BLaER1 treated with 17β-estradiol and CSF1 and Interleukin-3, amounts not matched to agents 10 nM and 100 nM (cell line): ENCODE results near the gene TRMT112.
A peak's percentile ranks its signal among the peaks of the same experiment; 100 is the strongest.
"Not testable (repeated sequence)": the region's sequence is repeated elsewhere in the genome, so short reads cannot be mapped to it uniquely, and the experiment has no call there.

Experiments
- H3K27ac ChIP-seq, 11 experiments: shearing (Covaris generic); formaldehyde crosslinking; 2 replicates each; pipeline ENCODE4 v1.8.1; 2022
- H3K27me3 ChIP-seq, 11 experiments: shearing (Covaris generic); formaldehyde crosslinking; 2 replicates each; pipeline ENCODE4 v1.8.1; 2022
- H3K36me3 ChIP-seq, 11 experiments: shearing (Covaris generic); formaldehyde crosslinking; 2 replicates each; pipeline ENCODE4 v1.8.1; 2022
- H3K4me1 ChIP-seq, 10 experiments: shearing (Covaris generic); formaldehyde crosslinking; 2 replicates each; pipeline ENCODE4 v1.8.1; 2022
- H3K4me2 ChIP-seq, 11 experiments: shearing (Covaris generic); formaldehyde crosslinking; 2 replicates each; pipeline ENCODE4 v1.8.1; 2022
- H3K4me3 ChIP-seq, 10 experiments: shearing (Covaris generic); formaldehyde crosslinking; 2 replicates each; pipeline ENCODE4 v1.8.1; 2022
- H3K9ac ChIP-seq, 11 experiments: shearing (Covaris generic); formaldehyde crosslinking; 2 replicates each; pipeline ENCODE4 v1.8.1; 2022
- H3K9me3 ChIP-seq, 11 experiments: shearing (Covaris generic); formaldehyde crosslinking; replicated peaks in 1 of 11; 2 replicates each; pipeline ENCODE4 v1.8.1; 2022
- H4K20me1 ChIP-seq, 11 experiments: shearing (Covaris generic); formaldehyde crosslinking; 2 replicates each; pipeline ENCODE4 v1.8.1; 2022
- Cebpa-rat ChIP-seq, 11 experiments: shearing (Covaris generic); IDR thresholded peaks; 2 replicates each; pipeline ENCODE4 v1.8.1; 2022

Gene TRMT112

DNA sequence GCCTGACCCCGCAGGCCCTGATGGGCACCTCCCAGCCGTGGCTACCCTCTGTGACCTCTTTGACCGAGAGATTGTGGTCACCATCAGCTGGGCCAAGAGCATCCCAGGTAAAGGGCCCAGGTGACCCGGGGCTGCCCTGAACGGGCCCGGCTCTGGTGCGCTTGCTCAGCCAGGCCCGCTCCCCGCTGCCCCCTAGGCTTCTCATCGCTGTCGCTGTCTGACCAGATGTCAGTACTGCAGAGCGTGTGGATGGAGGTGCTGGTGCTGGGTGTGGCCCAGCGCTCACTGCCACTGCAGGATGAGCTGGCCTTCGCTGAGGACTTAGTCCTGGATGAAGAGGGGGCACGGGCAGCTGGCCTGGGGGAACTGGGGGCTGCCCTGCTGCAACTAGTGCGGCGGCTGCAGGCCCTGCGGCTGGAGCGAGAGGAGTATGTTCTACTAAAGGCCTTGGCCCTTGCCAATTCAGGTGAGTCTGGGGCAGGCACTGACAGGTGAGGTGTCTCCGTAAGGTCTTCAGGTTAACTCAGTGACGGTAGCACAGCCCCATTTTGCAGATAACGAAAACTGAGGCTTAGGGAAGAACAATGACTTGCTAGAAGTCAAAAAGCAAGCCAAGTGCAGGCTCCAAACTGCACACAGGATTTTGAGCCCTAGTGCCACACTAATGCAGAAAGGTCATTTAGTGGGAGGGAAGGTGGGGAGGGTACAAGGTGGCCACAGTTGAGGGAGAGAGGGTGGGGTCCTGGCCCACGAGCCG is 2.4 kb downstream of the TRMT112 start:
- no peaks in the 10 kb centered on the region for H3K27me3 ChIP-seq
- H3K4me1 ChIP-seq: peaks cover 27 to 70% (median 51%) of the 10 kb centered on the region in 10 experiments
- H3K4me3 ChIP-seq: no peak overlapping the region
- peaks cover 15 to 71% (median 60%) of the 10 kb centered on the region in 11 experiments; a peak in 20 of 22 replicates for H4K20me1 ChIP-seq
- peaks cover 34 to 65% (median 54%) of the 10 kb centered on the region in 11 experiments for H3K36me3 ChIP-seq
- H3K4me2 ChIP-seq: peak overlapping the region in 4 of 11 experiments; percentile 93 to 97 (median 97); a peak in 5 of 22 replicates
- H3K9me3 ChIP-seq: no peaks in the 10 kb centered on the region
- H3K27ac ChIP-seq: no peak overlapping the region
- H3K9ac ChIP-seq: peak overlapping the region in 3 of 11 experiments; percentile 26 to 31 (median 29); a peak in 5 of 22 replicates
- TF ChIP-seq Cebpa-rat (IDR thresholded peaks at IDR 0.05): no peak

DNA sequence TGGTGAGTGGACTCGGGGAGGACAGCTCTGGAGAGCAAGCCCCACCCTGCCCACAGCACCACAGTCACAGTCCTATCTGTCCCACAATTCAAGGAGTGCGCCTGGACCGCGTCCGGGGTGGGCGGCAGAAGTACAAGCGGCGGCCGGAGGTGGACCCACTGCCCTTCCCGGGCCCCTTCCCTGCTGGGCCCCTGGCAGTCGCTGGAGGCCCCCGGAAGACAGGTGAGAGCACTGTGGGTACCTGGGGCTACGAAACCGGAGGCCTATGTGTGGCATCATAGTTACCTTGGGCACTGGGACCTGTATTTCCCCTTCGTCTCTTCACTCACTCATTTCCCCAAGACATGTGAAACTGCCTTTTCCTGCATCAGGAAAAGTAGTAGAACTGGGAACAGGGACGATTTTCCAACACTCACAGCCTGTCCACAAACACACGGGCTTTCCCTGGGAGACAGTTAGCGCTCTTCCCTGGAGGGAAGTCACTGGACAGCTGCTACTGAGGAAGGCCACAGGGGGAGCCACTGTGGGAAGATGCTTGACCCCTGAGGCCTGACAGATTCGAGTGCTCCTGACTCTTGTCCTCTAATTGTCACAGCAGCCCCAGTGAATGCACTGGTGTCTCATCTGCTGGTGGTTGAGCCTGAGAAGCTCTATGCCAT is 3.1 kb downstream of the TRMT112 start:
- H3K4me1 ChIP-seq: peaks cover 20 to 70% (median 45%) of the 10 kb centered on the region in 10 experiments
- H3K9me3 ChIP-seq: no peaks in the 10 kb centered on the region
- peak overlapping the region in 7 of 11 experiments; percentile 2 to 61 (median 31); a peak in 7 of 22 replicates for H3K9ac ChIP-seq
- peaks cover 38 to 72% (median 55%) of the 10 kb centered on the region in 11 experiments for H3K36me3 ChIP-seq
- peaks cover 15 to 78% (median 60%) of the 10 kb centered on the region in 11 experiments; a peak in 20 of 22 replicates for H4K20me1 ChIP-seq
- H3K4me2 ChIP-seq: peak overlapping the region in 1 of 11 experiments; percentile 16; a peak in 1 of 22 replicates
- no peak overlapping the region for H3K4me3 ChIP-seq
- no peak for TF ChIP-seq Cebpa-rat (IDR thresholded peaks at IDR 0.05)
- H3K27ac ChIP-seq: peak overlapping the region in 4 of 11 experiments; percentile 1 to 37 (median 15); a peak in 3 of 22 replicates
- H3K27me3 ChIP-seq: no peaks in the 10 kb centered on the region

DNA sequence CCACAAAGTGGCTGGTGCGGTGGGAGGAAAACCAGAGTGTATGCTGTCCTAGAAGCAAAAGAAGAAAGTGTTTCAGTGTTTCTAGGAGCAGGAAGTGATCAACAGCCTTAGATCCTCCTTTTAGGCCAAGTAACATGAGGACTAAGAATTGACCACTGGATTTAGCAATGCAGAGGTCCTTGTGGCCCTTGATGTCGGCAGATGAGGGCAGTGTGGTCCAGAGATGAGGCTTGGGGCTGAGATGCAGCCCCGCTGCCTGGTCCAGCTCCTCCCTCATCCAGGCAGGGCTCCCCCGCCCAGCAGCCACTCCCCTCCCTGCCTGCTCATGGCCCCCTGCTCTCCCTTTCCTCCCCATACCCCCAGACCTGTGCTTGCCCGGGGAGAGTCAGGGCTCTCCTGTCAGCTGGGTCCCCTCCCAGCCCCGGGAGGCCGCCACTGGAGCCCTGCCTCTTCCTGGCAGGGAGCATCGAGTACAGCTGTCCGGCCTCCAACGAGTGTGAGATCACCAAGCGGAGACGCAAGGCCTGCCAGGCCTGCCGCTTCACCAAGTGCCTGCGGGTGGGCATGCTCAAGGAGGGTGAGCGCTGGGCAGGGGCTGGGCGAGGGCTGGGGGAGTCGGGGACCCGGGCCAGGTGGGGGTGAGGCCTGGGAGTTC is 3.7 kb downstream of the TRMT112 start:
- H3K4me3 ChIP-seq: no peak overlapping the region
- no peak for TF ChIP-seq Cebpa-rat (IDR thresholded peaks at IDR 0.05)
- H4K20me1 ChIP-seq: peaks cover 15 to 85% (median 60%) of the 10 kb centered on the region in 11 experiments; a peak in 20 of 22 replicates
- H3K9ac ChIP-seq: peak overlapping the region; percentile 2 to 69 (median 40); a peak in 15 of 22 replicates
- no peaks in the 10 kb centered on the region for H3K27me3 ChIP-seq
- peaks cover 38 to 78% (median 55%) of the 10 kb centered on the region in 11 experiments for H3K36me3 ChIP-seq
- peaks cover 14 to 70% (median 39%) of the 10 kb centered on the region in 10 experiments for H3K4me1 ChIP-seq
- H3K4me2 ChIP-seq: peak overlapping the region in 4 of 11 experiments; percentile 20 to 29 (median 26); a peak in 3 of 22 replicates
- H3K27ac ChIP-seq: peak overlapping the region in 6 of 11 experiments; percentile 1 to 38 (median 32); a peak in 6 of 22 replicates
- no peaks in the 10 kb centered on the region for H3K9me3 ChIP-seq

DNA sequence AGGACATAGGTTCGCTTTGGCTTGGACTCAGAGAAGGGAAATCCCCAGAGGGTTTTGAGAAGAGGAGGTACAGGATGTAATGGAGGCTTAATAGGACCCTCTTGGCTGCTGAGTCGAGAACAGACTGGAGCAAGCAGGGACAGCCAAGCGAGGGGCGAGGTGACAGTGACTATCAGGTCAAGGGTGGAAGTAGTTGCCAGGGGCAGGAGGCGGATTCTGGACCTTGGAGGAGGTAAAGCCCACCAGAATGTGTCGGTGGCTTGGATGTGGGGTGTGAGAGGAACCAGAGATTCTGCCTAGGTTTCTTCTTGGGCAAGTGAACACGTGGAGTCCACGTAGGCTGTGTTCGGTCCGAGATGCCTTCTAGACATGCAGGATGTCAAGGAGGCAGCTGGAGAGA is 4.4 kb downstream of the TRMT112 start:
- H3K9ac ChIP-seq: peak overlapping the region; percentile 2 to 69 (median 40); a peak in 17 of 22 replicates
- peaks cover 14 to 75% (median 41%) of the 10 kb centered on the region in 10 experiments for H3K4me1 ChIP-seq
- H4K20me1 ChIP-seq: peaks cover 15 to 90% (median 62%) of the 10 kb centered on the region in 11 experiments; a peak in 20 of 22 replicates
- no peak overlapping the region for H3K4me3 ChIP-seq
- no peaks in the 10 kb centered on the region for H3K9me3 ChIP-seq
- no peak for TF ChIP-seq Cebpa-rat (IDR thresholded peaks at IDR 0.05)
- H3K36me3 ChIP-seq: peaks cover 42 to 83% (median 58%) of the 10 kb centered on the region in 11 experiments
- no peaks in the 10 kb centered on the region for H3K27me3 ChIP-seq
- H3K27ac ChIP-seq: peak overlapping the region in 5 of 11 experiments; percentile 8 to 38 (median 36); a peak in 9 of 22 replicates
- H3K4me2 ChIP-seq: peak overlapping the region in 5 of 11 experiments; percentile 20 to 29 (median 26); a peak in 7 of 22 replicates

DNA sequence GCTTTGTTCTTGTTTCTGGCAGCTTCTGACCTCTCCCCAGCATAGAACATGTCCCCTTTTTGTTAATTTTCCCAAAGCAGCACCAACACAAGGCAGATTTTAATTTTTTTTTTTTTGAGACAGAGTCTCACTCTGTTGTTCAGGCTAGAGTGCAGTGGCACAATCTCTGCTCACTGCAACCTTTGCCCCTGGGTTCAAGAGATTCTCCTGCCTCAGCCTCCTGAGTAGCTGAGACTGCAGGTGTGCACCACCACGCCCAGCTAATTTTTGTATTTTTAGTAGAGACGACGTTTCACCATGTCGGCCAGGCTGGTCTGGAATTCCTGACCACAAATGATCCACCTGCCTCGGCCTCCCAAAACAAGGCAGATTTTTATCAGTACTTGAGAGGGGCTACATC is 9.6 kb downstream of the TRMT112 start:
- not testable (repeated sequence) for H3K27me3 ChIP-seq, H3K9me3 ChIP-seq
- peaks cover 27 to 67% (median 41%) of the 10 kb centered on the region in 10 experiments for H3K4me1 ChIP-seq
- peaks cover 22 to 64% (median 51%) of the 10 kb centered on the region in 11 experiments for H4K20me1 ChIP-seq
- H3K4me3 ChIP-seq: peak overlapping the region in 1 of 10 experiments; percentile 86; a peak in 1 of 20 replicates
- H3K4me2 ChIP-seq: peak overlapping the region; percentile 92 to 100 (median 97); a peak in 19 of 22 replicates
- peaks cover 20 to 55% (median 32%) of the 10 kb centered on the region in 11 experiments; a peak in 21 of 22 replicates for H3K36me3 ChIP-seq
- H3K27ac ChIP-seq: peak overlapping the region in 2 of 11 experiments; percentile 93; a peak in 3 of 22 replicates
- peak overlapping the region; percentile 85 to 96 (median 92); a peak in 17 of 22 replicates for H3K9ac ChIP-seq

DNA sequence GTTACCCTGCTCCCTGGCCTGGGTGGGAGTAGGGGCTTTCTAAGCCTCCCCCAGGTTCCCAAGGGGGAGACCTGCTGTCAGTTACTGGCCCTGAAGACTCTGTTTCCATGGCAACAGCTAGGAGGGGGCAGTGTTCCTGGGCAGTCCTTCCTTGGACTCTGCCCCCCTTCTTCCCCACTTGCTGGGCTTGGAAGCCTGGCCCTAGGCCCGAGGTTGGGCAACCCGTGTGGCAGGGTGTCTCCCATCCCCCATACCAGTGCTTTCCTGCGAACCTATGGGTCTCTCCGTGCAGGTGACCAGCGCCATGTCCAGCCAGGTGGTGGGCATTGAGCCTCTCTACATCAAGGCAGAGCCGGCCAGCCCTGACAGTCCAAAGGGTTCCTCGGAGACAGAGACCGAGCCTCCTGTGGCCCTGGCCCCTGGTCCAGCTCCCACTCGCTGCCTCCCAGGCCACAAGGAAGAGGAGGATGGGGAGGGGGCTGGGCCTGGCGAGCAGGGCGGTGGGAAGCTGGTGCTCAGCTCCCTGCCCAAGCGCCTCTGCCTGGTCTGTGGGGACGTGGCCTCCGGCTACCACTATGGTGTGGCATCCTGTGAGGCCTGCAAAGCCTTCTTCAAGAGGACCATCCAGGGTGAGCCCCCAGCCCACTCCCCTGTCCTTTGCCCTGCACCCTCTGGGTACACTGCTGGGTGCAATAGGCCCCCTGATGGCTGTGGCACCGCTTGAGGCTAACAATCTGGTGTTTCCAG is 10.3 kb downstream of the TRMT112 start:
- H3K9ac ChIP-seq: peak overlapping the region; percentile 85 to 96 (median 92)
- H3K36me3 ChIP-seq: peaks cover 15 to 48% (median 26%) of the 10 kb centered on the region in 11 experiments; a peak in 20 of 22 replicates
- TF ChIP-seq Cebpa-rat (IDR thresholded peaks at IDR 0.05): no peak
- peak overlapping the region; percentile 92 to 100 (median 97) for H3K4me2 ChIP-seq
- H4K20me1 ChIP-seq: peaks cover 22 to 57% (median 44%) of the 10 kb centered on the region in 11 experiments; a peak in 20 of 22 replicates
- H3K27ac ChIP-seq: peak overlapping the region in 10 of 11 experiments; percentile 78 to 97 (median 92); a peak in 20 of 22 replicates
- peaks cover 27 to 61% (median 37%) of the 10 kb centered on the region in 10 experiments for H3K4me1 ChIP-seq
- peak overlapping the region; percentile 69 to 94 (median 84) for H3K4me3 ChIP-seq
- H3K27me3 ChIP-seq: peaks cover under 1 to 7% (median 2%) of the 10 kb centered on the region in 11 experiments; a peak in 21 of 22 replicates
- H3K9me3 ChIP-seq: no peaks in the 10 kb centered on the region

DNA sequence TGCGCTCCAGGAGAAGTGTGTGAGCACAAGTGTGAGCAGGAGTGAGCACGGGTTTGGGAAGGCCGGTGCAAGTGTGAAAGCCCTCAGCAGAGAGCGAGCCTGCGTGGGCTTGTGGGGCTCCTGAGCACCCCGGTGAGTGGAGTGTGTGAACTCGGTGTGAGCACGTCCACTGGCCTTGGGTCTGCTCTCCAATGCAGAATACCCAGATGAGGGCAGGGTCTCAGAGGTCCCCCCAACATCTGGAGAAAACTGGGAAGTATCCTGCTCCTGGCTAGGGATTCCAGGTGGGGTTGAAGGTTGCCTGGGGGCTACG is 10.8 kb downstream of the TRMT112 start:
- H3K9ac ChIP-seq: peak overlapping the region; percentile 85 to 96 (median 92)
- peak overlapping the region; percentile 69 to 94 (median 84) for H3K4me3 ChIP-seq
- no peaks in the 10 kb centered on the region for H3K9me3 ChIP-seq
- peak overlapping the region; percentile 64 to 97 (median 92); a peak in 21 of 22 replicates for H3K27ac ChIP-seq
- peaks cover 27 to 64% (median 37%) of the 10 kb centered on the region in 10 experiments for H3K4me1 ChIP-seq
- H3K27me3 ChIP-seq: peaks cover 6 to 13% (median 8%) of the 10 kb centered on the region in 11 experiments
- peaks cover 22 to 52% (median 42%) of the 10 kb centered on the region in 11 experiments; a peak in 20 of 22 replicates for H4K20me1 ChIP-seq
- TF ChIP-seq Cebpa-rat (IDR thresholded peaks at IDR 0.05): no peak
- H3K4me2 ChIP-seq: peak overlapping the region; percentile 92 to 100 (median 97)
- H3K36me3 ChIP-seq: peaks cover 15 to 45% (median 24%) of the 10 kb centered on the region in 11 experiments; a peak in 20 of 22 replicates
